CD4-positive, alpha-beta T cell treated with Interleukin-4 for 4 hours (primary cell): Measurements from ENCODE around the gene IL36B.

Experiments
- DNase-seq: peaks from one replicate; pipeline ENCODE4 v3.0.0-alpha.2; 2020

Gene IL36B

DNA sequence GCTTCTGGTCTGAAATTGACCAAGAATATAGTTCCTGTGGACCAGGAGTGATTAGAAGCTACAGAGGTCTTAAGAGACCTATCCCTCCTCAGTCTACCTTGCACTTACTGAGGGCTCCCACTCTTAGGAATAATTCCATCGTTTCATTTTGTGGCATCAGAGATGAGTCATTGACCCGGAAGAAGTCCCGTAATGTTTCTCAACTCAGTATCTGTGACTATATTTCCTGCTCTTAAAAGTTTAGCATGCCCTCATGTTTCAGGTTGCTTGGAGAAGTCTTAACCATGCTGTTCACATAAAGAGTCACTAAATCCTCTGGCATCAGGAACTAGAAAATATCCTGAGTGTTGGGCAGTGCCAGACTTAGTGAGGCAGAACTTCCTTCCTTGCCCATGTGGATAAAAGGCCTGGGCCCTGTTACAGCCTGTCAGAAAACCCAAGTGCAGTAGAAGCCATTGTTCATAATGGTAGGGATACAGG lies 47.6 kb downstream of the IL36B start, which contains the start of gene IL36A:
Gene IL36A, plus strand, starts transcription at position 430 of the 480 bp plus-strand sequence. CDS start 413 bp downstream, outside the sequence.
- DNase-seq: no peak

DNA sequence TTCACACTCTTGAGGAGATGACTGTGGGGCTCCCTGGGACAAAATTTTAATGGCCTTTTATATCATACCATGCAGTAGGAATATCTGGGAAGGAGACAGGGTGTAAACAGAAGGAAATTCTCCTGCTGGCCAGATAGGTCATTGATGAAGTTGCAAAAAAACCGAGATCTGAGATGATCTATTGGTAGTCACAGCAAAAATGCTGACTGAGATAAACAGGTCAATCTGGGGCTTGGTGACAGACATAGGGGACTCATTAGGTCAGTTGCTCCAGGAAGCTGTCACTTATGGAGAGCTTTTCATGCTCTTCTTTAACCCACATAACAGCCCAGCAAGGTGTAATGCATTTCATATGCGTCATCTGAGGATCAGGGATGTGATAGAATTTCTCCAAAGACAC lies 50.0 kb downstream of the IL36B start:
- no peak for DNase-seq

DNA sequence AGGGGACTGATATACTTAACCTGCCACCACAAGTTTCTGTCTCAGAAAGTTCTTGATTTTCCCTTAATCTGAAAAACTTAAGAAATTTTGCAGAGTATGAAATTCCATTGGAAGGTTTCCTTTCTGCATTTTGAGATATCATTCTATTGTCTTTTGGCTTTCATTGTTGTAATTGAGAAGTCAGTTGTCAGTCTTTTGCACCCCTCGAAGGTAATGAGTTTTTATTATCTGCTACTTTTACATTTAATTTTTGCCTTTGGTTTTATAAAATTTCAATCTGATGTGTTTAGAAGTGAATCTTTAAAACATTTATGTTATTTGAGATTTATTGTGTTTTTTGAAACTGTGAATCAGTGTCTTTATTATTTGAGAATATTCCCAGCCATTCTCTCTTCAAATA lies 52.2 kb downstream of the IL36B start:
- DNase-seq: no peak

DNA sequence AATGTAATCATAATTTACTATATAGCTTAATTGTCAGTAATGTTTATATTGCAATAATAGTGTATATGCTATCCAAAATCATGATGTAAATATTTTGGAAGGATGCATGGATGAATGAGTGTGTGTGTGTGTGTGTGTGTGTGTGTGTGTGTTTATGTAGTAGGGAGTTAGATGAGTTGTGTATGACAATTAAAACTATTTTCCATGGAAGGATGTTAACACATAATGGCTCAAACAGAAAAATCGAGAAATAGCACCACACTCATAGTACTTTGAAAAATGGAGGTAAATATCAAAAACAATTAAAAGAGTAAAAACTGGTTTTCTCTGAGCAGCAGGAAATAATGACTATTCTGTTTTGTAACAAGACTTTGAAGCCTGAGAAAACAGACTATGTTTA lies 55.5 kb downstream of the IL36B start:
- DNase-seq: no peak

DNA sequence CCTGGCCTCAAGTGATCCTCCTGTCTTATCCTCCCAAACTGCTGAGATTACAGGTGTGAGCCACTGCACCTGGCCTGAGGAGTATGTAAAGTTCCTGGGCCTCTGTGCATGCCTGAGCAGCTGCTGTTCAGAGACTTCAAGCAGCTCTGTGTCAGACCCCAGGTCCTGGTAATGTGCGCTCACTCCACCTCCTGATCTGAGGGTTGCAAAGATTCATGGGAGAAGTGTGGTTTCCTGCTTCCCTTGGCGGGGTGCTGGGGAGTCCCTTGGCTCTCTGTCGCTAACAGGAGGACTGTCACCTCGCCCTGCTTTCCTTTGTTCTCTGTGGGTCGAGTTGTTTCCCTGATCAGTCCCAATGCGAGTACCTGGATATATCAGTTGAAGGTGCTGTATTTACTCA lies 56.0 kb downstream of the IL36B start:
- peak; percentile 84 for DNase-seq

DNA sequence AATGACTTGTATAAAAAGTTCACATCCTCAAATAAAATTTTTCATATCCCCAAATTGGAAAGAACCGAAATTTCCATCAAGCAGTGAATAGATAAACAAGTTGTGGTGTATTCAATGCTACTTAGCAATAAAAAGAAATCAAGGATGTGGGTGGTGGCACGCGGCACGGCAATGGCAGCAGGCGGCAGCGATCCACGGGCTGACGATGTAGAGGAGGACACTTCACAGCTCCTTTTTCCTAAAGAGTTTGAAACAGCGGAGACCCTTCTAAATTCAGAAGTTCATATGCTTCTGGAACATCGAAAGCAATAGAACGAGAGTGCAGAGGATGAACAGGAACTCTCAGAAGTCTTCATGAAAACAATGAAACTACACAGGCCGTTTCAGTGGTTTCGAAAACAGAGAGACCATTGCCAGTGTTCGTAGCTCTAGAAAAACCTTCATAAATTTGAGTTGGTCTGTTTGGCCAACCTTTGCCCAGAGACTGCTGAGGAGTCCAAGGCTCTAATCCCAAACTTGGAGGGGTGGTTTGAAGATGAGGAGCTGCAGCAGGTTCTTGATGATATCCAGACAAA lies 57.2 kb downstream of the IL36B start:
- DNase-seq: peak; percentile 21

DNA sequence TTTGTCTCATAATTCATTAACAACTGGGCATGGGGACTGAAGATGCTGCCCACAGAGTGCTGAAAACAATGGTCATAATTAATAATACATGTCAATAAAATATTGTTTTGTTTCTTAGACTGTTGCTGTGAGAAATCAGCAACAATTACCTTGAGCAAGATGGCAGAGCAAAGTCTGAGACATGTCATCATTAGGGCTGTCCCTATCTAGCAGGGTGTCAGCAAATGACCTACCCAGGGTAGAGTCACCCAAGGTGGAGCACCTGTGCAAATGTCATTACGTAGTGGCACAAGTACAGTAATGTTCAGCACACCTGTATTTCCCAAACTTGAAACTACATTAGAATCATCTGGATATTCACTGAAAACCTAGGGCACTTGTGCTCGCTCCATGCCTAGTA lies 58.0 kb downstream of the IL36B start:
- DNase-seq: no peak

DNA sequence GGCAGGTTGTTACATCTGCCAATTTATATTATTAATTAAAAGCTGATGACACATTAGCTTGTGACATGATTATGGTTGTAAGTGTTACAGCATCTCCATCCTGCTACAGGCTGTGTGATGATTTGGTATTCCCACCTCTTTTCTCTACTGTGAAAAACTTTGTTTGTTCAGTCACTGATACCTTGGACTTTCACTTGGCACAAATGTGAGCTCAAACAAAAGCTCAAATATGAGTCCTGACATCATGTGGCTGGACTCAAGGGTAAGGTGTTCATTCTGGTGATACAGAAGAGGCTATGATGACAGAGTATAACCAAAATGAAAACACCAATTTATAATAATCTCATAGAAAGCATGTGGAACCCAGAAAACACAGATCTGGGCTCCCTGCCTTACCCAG lies 58.8 kb downstream of the IL36B start:
- no peak for DNase-seq

DNA sequence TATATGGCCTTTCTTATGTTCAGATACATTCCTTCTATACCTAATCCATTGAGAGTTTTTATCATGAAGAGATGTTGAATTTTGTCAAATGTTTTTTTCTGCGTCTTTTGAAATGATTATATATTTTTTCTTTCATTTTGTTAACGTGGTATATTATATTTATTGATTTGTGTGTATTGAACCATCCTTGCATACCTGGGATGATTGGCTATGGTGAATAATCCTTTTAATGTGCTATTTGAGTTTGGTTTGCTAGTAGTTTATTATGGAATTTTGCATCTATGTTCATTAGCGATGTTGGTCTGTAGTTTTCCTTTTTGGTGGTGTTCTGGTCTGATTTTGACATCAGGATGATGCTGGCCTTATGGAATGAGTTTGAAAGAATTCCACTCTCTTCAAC lies 63.1 kb downstream of the IL36B start:
- DNase-seq: no peak

DNA sequence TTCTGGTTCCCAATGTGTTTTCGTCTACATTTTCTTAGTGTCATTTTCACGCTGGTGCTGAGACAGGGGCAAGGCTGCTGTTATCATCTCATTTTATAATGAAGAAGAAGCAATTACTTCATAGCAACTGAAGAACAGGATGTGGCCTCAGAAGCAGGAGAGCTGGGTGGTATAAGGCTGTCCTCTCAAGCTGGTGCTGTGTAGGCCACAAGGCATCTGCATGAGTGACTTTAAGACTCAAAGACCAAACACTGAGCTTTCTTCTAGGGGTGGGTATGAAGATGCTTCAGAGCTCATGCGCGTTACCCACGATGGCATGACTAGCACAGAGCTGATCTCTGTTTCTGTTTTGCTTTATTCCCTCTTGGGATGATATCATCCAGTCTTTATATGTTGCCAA lies 67.6 kb downstream of the IL36B start:
- DNase-seq: peak; percentile 29

DNA sequence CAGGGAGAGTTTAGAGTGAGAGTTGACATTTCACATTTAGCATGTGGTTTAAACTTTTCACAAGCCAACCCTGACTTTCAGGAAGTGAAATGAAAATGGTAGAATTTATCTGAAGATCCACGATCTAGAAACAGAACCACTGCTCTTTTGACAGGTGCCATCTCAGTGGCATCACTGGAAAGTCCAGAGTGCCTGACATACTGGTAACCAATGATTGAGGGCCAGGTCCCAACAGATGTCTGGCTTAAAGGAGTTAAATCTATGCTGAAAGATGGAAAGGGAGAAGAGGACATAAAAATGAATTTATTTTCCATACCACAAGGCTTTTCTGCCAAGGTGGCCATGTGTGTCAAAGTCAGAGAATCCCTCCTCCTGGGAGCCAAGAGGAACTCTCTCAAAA lies 72.1 kb downstream of the IL36B start:
- DNase-seq: no peak

DNA sequence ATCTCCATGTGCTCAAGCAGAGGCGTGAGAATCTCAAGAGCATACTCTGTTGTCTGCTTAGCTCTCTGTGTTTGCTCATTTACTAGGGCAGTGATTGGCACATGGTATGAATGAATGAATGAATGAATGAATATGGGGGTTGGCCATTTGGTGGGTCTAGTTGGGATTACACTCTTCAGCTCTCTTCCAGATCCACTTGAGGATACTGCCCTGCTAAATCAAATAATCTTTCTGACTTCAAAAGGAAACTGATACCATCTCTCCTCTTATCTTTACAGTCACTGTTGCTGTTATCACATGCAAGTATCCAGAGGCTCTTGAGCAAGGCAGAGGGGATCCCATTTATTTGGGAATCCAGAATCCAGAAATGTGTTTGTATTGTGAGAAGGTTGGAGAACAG lies 72.9 kb downstream of the IL36B start:
- DNase-seq: no peak

DNA sequence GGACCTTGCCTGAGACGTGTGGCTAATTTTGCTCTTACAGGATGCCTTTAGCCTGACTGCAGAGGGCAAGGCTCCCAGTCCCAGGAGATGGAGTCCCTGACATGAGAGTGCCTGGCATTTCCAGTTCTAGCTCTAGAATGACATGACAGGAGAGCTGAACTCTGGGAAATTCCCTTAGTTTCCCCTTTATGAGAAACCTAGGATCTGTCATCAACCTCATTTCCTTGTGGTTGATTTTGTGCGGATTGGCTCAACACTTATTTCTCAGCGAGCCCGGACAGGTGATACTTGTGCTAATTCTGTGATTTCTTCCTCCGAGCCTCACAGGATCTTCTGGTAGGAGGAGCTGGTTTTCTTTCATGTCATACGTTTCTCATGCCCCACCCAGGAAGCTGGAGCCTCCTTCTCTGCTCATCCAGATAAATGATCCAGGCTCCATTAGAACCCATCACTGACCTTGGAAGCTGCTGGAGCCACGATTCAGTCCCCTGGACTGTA lies 75.1 kb downstream of the IL36B start, which contains the start of gene IL36G:
Gene IL36G, plus strand, starts transcription at position 448 of the 498 bp plus-strand sequence. CDS start 633 bp downstream, outside the sequence.
- DNase-seq: no peak
